Activated naive CD4-positive, alpha-beta T cell (primary cell): ENCODE data around the gene GOLGA6L10.
"Not testable (repeated sequence)": the region's sequence is repeated elsewhere in the genome, so short reads cannot be mapped to it uniquely, and the experiment has no call there.

Experiments used
- DNase-seq, 4 experiments: peaks; one replicate each; lab custom pipeline; 2025; lab: John Stamatoyannopoulos, UW

The GOLGA6L10 gene

GRCh38 chr15:82317516-82317915, 31.8 kb downstream of the GOLGA6L10 start:
- not testable (repeated sequence) for DNase-seq

- no peak for DNase-seq
Observed at GRCh38 chr15:82317091-82317489, 32.2 kb downstream of the GOLGA6L10 start.

GRCh38 chr15:82316247-82317090, 32.8 kb downstream of the GOLGA6L10 start:
- DNase-seq: not testable (repeated sequence)

- no peak for DNase-seq
Observed at GRCh38 chr15:82315519-82316246, 33.6 kb downstream of the GOLGA6L10 start.

- DNase-seq: no peak
Observed at GRCh38 chr15:82314769-82315518, 34.3 kb downstream of the GOLGA6L10 start.

- DNase-seq: not testable (repeated sequence)
Observed at GRCh38 chr15:82313951-82314768, 35.1 kb downstream of the GOLGA6L10 start.

GRCh38 chr15:82313446-82313845, 35.8 kb downstream of the GOLGA6L10 start:
- no peak for DNase-seq

GRCh38 chr15:82312586-82313349, 36.5 kb downstream of the GOLGA6L10 start:
- no peak for DNase-seq

- DNase-seq: not testable (repeated sequence)
Observed at GRCh38 chr15:82311321-82311720, 38.0 kb downstream of the GOLGA6L10 start.

GRCh38 chr15:82309802-82310201, 39.5 kb downstream of the GOLGA6L10 start:
- DNase-seq: no peak

- no peak for DNase-seq
Observed at GRCh38 chr15:82307714-82308081, 41.6 kb downstream of the GOLGA6L10 start.

GRCh38 chr15:82306791-82307713, 42.2 kb downstream of the GOLGA6L10 start:
- no peak for DNase-seq

- DNase-seq: no peak
Observed at GRCh38 chr15:82305621-82306048, 43.6 kb downstream of the GOLGA6L10 start.

- no peak for DNase-seq
Observed at GRCh38 chr15:82304778-82305090, 44.5 kb downstream of the GOLGA6L10 start.

GRCh38 chr15:82303956-82304777, 45.1 kb downstream of the GOLGA6L10 start:
- DNase-seq: no peak

GRCh38 chr15:82301296-82302016, 47.8 kb downstream of the GOLGA6L10 start:
- no peak for DNase-seq

GRCh38 chr15:82300883-82301282, 48.4 kb downstream of the GOLGA6L10 start:
- no peak for DNase-seq

- not testable (repeated sequence) for DNase-seq
Observed at GRCh38 chr15:82300326-82300725, 48.9 kb downstream of the GOLGA6L10 start.
